ENCODE measurements around the gene METTL8.
"Not testable (repeated sequence)": the region's sequence is repeated elsewhere in the genome, so short reads cannot be mapped to it uniquely, and the experiment has no call there.

Gene METTL8

GRCh38 chr2:171311589-171311988, 122.2 kb downstream of the METTL8 start:
- not testable (repeated sequence) for DNase-seq (ENCODE audit: low spot score)

DNA sequence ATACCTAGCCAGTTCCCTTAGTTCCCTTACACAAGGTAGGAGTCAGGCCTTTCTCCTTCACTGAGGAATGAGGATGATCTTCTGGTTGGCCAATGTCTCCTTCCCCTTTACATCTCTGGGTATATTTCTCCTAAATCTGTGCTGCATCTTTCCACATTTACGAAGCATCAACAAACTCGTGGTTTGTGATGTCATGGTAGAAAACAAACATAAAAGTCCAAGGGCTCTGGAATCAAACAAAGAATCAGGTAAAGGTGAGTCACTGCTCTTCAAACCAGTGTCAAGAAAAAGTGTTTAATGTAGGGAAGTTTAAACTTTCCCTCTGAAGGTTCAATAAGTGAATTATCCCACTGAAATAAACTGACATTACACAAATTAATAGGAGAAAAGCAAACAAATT, 122.9 kb downstream of the METTL8 start:
- no peak for DNase-seq (ENCODE audit: low spot score)

DNA sequence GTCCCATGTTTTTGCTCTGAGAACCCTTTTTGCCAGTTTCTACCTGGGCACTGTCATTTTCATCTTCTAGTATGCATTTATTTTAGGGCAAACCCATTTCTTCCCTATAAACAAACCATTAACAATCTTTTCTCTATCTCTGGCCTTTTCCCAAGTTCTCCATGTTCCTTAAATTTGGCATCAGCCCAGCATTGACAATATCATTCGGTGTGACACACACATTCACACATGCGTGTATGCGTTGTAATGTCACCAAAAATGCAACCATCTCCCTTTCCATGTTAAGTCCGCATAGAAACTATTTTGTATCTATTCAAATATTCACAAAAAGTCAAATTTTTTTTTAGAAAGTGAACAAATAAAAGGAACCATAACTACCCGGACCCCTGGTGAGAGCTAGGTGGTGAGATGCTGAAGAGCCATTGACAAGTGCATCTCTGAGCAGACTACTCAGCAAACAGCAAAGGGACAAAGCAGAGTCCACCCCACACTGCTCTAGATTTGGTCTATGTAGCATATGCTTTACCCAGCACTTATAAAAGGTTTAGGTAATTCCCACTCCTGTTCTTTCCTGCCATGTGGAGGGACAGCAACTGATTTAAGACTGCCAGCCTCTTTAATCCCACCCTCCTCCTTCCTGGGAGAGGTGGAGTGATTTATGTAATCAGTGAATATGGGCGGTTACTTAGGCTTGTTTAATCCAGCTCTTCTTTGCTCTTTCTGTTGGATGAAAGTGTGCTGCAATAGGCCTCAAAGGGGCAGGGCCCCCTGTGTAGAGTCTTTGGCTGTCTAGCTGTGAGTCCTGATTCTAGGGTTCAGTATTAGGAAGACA, 124.1 kb downstream of the METTL8 start:
- DNase-seq (ENCODE audit: low spot score), result no peak

DNA sequence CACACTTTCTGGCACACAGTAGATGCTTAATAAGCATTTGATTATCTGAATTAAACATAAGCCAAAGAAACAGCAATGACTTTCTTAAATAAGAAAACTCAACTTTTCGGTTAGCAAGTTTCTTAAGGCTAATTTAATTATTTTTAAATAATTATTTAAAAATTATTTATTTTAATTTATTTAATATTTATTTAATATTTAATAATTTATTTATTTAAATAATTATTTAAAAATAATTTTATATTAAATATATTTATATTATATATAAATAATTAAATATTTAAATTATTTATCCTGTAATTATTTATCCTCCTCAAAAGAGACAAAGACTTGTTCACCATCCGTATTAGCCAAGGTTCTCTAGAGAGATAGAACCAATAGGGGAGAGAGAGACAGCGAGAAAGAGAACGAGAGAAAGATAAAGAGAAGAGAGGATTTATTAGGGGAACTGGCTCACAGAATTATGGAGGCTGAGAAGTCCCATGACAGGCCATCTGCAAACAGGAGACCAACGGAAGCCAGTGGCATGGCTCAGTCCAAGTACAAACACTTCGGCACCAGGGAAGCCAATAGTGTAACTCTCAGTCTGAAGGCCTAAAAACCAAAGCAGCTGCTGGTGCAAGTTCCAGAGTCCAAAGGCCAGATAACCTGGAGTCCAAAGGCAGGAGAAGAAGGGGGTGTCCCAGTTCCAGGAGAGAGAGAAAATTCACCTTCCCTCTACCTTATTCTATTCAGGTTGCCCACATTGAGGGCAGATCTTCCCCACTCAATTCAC, 125.3 kb downstream of the METTL8 start:
- no peak for DNase-seq (ENCODE audit: low spot score)

DNA sequence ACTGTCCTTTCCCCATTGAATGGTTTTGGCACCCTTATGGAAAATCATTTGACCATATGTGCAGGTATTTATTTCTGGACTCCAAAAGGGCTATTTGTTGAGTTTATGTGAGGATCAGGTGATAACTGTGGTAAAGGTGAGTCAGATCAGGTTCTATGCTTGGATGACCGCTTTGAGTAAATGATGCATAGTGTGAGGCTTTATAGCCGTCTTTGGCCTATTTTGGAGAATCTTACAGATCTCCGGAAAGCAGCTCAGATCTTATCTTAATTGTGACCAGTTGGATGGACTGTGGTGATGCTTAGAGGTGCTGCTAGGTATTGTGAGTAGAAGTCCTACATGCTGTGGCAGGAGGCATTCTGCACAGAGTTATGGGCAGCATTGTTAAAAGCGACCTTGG, 126.2 kb downstream of the METTL8 start:
- DNase-seq (ENCODE audit: low spot score), result no peak

GRCh38 chr2:171297956-171298355, 135.8 kb downstream of the METTL8 start:
- DNase-seq (ENCODE audit: low spot score), result peak; percentile 54

GRCh38 chr2:171294608-171295007, 139.2 kb downstream of the METTL8 start:
- no peak for DNase-seq (ENCODE audit: low spot score)

GRCh38 chr2:171293661-171294060, 140.1 kb downstream of the METTL8 start:
- DNase-seq (ENCODE audit: low spot score), result no peak

DNA sequence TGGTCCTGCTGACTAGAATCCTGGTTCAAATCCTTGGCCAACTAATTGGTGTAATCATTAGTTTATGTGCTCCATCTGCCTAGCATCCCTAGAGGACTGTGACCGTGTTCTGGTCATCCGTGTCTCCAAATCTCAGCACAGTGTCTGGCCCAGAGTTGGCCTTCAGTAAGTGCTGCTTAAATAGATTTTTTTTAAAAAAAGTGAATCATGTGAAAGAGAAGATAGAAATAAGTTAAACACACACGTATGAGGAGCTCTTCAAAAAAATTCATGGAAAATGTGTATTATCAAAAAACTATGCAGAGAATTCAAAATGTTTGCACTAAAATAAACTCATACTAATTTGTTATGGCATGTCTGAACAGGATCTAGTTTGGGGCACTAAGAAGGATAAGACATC, 143.8 kb downstream of the METTL8 start:
- DNase-seq (ENCODE audit: low spot score), result no peak

GRCh38 chr2:171289316-171289715, 144.5 kb downstream of the METTL8 start:
- peak; percentile 19 for DNase-seq (ENCODE audit: low spot score)

GRCh38 chr2:171287611-171288010, 146.2 kb downstream of the METTL8 start:
- no peak for DNase-seq (ENCODE audit: low spot score)

DNA sequence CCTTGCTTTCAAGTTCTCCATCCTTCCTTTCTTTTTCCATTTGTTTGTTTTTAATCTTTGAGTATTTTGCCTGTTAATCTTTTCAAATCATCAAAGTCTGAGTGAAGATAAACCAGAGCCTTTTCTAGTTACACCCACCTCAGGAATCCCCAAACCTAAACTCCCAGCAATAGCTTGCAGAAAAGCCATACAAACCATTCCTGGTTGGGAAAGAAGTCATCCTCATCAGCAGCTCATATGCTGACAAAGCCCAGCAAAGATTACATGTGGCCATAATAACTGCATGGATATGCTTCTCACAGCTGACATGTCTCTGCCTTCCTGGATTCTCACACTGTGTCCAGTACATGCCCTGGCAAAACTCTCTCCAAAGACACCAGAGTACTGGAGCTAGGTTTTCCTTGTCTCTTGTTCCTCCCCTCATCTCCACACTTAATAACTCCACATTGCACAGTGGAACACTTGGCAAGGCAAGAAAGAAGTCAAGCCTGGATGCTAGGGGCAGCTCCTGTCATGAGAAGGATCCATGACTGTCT, 146.7 kb downstream of the METTL8 start:
- DNase-seq (ENCODE audit: low spot score), result no peak

GRCh38 chr2:171281110-171281509, 152.7 kb downstream of the METTL8 start:
- no peak for DNase-seq (ENCODE audit: low spot score)

DNA sequence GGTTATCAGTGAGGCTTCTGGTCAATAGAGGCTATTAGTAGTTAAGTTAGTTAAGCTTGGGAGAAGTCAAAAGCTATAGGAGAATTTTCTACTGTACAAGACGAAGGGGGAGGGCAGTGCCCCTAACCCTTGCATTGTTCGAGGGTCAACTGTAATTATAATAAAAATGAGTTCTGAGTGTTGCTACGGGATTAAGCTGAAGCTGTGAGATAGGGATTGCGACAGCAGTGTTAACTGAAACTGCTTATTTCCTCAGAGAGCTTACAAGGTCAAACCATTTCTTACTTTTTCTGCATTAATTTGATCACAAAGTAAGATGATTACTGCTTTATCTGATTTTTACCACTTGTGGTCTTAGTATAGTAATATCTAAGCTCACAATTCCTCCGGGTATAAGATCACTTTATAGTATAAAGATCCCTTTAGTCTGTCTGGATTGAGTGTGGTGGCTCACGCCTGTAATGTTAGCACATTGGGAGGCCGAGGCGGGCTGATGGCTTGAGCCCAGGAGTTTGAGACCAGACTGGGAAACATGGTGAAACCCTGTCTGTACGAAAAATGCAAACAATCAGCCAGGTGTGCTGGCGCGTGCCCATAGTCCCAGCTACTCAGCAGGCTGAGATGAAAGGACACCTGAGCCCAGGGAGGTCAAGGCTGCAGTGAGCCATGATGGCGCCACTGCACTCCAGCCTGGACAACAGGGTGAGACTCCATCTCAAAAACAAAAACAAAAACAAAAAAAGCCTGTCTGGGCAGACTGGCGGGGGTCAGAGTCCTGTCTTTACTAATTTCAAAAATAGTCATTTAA, 153.6 kb downstream of the METTL8 start:
- DNase-seq (ENCODE audit: low spot score), result no peak

- DNase-seq (ENCODE audit: low spot score), result no peak
Observed at GRCh38 chr2:171274757-171275156, 159.0 kb downstream of the METTL8 start.

- peak; percentile 88 for DNase-seq (ENCODE audit: low spot score)
Observed at GRCh38 chr2:171271971-171272436, 161.8 kb downstream of the METTL8 start.

GRCh38 chr2:171271386-171271785, 162.4 kb downstream of the METTL8 start:
- DNase-seq (ENCODE audit: low spot score), result no peak

GRCh38 chr2:171267855-171268629, 165.7 kb downstream of the METTL8 start:
- no peak for DNase-seq (ENCODE audit: low spot score)

Measured in AG08395 (cell line).